GM08714 (cell line): Measurements from ENCODE around the gene EPAS1.

ENCODE experiments used
- H3K4me3 ChIP-seq: fragments of 200-500 bp; sonication (Bioruptor generic); 2 replicates; pipeline ENCODE4 v1.5.1; 2014; ENCODE audit warnings: mild to moderate bottlenecking, low read length, inconsistent platforms
- ZNF274 ChIP-seq: IDR thresholded peaks from 2 replicates; pipeline ENCODE4 v1.6.1; 2012; ENCODE audit warnings: mild to moderate bottlenecking, low read depth, low read length

The EPAS1 gene

DNA sequence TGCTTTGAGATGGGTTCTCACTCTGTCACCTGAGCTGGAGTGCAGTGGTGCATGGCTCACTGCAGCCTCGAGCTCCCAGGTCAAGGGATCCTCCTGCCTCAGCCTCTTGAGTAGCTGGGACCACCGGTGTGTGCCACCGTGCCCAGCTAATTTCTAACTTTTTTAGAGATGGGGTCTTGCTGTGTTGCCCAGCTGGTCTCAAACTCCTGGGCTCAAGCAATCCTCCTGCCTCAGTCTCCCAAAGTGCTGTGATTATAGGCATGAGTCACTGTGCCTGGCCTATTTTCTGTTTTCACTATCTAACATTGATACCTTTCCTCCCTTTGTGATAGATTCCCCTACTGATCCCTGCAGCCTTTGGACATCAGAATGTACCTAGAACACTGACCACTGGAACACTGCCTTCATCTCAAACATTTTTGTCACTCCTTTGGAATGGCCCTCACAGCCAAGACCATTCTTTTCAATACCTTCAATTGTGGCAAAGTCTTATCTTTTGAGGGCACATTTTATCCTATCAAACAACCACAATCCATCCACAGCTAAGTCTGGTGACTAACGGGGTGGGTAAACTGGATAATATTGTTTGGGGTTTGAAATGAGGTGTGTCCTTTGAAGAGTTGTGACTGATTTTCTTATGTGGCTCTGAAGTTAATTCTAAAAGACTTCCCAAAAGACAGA is 43.7 kb downstream of the EPAS1 start:
- no peak for TF ChIP-seq ZNF274
- H3K4me3 ChIP-seq = no peak overlapping the region

DNA sequence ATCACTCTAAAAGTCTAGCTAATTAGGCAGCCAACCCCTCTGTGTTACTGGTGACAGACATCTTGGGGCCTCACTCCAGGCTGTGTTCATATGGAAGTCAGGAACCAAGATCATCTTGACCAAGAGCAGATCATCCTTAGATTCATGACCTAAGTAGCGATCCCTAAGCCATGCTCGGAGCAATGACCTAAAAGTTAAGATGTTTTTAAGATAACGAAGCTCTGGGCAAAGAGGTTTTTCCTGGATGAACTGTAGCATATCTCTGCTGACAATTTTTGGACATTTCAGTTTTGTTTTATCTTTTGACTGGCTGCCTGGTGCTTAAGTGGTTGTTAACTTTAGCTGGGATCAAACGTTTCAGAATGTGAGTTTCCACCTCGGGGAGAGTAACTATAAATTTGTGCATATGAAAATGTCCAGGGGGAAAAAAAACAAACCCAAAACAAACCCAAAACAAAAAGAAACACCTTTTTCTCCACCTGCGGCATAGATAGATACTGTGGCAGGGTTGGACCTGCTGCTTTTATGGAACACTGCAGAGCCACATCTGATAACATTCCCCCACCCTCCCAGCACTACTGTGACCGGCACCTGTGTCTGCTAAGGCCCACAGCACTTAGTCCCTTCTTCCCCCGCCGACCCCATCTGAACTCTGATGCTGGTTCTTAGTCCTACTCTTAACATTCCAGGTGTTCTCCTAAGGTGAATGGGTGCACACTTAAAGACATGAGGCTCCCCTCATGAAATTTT is 45.5 kb downstream of the EPAS1 start:
- TF ChIP-seq ZNF274 = no peak
- no peak overlapping the region for H3K4me3 ChIP-seq

DNA sequence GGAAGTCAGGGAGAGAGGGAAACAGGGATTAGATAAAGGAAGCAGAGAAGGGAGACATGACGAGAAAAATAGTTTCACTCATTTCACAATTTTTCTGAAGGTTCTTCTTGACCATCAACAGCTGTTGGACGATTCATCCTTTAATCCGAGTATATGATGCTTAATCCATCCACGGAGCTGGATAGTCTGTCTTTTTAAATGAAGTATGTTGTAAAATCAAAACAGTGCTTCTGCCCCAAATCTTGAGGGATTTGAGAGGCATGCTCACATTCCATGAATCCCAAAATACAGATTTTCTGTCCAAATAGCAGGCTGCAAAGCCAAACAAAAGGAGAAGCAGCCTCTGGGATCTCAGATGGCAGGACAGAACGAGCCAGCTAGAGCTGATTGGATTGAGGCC is 47.5 kb downstream of the EPAS1 start:
- no peak overlapping the region for H3K4me3 ChIP-seq
- TF ChIP-seq ZNF274 = no peak

DNA sequence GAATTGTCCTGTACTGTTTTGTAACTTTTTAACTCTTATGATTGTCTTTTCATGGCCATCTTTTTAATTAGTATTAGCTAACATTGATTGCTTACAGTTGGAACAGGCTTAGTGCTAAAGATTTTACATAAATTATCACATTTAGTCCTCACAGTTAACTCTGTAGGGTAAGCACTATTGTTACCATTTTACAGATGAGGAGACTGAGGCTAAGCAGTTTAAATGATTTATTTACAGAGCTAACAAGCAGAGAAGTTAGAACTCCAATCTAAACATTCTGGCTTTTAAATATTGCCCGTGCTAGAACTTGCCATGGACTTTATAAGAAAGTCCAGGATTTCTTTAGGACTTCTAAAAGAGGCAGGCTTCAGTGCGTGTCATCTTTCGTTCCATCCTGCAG is 48.6 kb downstream of the EPAS1 start:
- no peak for TF ChIP-seq ZNF274
- no peak overlapping the region for H3K4me3 ChIP-seq

DNA sequence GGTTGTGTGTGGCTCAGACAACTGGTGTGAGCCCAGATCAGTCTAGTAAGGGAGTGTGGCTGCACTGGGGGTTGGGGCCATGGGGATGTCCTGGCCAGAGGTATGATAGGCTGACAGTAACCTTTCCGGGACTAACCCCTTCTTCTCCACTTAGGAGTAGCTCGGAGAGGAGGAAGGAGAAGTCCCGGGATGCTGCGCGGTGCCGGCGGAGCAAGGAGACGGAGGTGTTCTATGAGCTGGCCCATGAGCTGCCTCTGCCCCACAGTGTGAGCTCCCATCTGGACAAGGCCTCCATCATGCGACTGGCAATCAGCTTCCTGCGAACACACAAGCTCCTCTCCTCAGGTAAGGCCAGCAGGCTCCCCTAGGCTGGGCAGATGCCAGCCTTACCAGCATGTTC is 49.5 kb downstream of the EPAS1 start:
- no peak overlapping the region for H3K4me3 ChIP-seq
- no peak for TF ChIP-seq ZNF274

DNA sequence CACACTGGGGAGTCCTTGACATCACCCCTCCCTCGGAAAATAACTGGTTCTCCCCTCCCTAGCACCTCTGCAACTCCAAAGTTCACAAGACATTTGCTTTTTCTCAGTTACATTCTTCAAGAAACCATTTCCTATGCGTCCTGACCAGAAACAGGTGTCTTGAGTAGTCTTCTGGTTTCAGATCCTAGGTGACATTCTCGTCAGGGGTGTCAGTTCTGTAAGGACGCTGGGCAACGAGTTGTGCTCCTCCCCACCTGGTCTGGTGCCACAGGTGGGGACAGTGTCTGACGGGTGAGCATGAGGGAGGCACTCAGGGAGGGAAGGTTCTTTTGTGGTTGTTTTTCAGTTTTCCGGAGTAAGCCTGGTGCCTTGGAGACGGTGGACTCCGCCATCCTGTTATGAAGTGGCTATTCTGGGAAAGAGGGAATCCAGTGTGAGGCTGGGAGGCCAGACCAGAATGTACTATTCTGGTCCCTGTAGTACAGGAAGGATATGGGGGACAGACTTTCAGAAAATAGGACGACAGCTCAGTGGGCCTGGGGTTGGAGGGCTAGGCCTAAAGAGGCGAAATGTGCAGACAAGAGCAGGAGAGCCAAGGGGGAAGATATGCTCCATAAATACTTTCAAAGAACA is 50.6 kb downstream of the EPAS1 start:
- no peak for TF ChIP-seq ZNF274
- H3K4me3 ChIP-seq = no peak overlapping the region

DNA sequence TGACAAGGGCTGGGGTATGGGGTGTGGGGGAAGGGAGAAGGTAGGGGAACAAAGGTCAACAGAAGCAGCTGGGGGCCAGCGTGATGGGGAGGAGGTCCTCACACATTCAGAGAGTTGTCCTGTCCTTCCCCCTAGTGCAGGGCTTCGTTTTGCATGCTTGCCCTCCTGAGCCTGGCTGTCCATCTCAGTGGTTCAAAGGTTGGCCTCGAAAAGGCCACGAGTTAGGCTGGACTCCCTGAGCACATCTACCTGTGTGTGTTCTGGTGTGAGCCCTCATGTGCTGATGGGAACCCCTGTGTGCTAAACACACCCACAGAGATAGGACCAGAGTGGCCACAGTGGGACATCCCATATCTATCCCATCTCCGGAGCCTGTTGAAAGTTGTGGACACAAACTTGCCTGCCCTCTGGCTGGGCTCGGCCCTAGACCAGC is 51.9 kb downstream of the EPAS1 start:
- H3K4me3 ChIP-seq = no peak overlapping the region
- no peak for TF ChIP-seq ZNF274

DNA sequence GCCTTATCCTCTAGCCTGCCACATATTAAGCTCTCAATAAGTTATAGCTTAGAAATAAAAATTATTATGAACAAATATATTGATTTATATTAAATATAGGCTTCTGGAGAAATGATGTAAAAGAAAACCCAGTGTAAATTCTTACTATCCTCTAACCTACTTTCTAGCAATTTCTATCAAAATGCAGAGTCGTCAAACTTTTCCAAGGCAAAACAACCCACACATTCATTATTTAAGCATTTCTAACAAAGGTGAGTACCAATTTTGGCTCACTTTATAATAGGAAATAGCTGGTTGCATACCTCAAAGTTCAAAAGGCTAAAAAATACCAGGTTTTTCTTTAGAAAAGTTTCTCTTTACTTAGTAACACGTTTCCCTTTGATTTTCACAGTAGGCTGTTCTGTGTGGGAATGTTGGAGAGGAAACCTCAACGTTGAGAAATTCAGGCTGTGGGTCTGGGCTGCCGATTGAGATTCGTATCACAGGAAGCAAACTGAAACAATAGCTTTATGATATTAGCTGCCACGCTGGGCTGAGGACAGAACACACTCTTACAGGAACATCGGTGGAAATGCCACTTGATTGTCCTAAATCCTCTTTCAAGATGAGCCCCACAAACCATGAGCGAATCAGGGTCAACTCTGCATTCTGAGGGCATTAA is 53.0 kb downstream of the EPAS1 start:
- no peak for TF ChIP-seq ZNF274
- no peak overlapping the region for H3K4me3 ChIP-seq

DNA sequence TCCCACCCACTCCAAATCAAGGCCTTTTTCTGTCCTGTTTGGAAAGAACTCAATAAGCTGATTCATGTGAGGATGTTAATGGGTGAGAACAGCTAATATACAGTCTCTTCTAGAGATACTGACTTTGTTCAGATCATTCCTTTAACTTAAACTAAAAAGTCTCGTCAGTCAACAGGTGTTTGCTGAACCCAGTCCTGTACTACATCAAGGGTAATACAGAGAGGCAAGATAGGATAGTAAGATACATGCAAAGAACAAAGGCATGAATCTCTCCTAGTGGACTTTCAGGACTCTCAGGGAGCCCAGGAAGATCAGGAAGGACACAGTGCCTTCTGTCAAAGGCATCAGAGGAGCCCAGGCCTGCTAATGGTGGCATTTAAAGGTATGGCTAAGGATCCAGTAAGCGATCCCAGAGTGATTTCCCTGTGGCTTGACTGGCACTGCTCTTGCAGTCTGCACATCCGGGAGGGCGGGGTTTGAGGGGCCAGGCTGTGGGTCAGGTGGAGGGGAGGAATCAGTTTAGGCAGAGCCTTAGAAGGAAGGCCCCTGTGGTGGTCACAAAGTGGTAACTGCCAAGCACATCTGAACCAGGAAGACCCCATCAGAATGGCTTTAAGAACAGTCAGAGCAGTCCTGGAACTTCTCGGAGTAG is 54.0 kb downstream of the EPAS1 start:
- no peak overlapping the region for H3K4me3 ChIP-seq
- TF ChIP-seq ZNF274 = no peak

DNA sequence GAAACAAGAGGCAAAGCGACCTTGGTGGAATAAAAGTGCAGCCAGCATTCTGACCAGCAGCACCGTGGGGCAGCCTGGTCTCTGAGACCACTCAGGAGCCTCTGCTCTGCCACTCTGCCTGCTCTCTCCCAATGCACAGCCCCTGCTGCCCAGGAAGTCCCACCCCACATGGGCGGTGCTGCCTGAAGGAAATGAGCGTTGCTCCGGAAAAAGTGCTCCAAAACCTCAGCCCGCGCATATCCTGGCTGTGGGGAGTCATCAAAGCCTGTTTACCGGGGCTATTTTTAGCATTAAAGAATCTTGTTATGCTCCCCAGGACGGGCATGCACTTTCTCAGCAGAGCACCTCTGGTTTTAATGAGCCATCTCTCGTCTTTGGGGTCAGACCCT is 54.5 kb downstream of the EPAS1 start:
- no peak overlapping the region; the same call in 1 of the 2 replicates for H3K4me3 ChIP-seq
- TF ChIP-seq ZNF274 = no peak

DNA sequence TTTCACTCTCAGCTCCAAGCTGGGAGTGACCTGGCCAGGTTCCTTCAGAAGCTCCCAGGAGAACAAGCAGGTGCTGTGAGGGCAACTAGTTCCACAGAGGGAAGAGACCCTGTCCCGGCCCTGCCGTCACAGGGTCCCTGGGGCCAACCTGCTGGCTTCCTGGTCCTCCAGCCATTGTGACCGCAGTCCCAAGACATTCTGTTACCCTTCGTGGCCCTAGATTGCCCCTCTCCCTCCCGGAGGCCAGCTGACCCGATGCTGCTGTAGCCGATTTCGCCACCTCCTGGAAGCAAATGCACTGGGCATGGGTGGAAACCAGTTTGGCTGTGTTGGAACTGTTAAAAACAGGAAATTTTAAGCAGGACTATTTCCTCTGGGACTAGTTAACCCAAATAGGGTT is 55.4 kb downstream of the EPAS1 start:
- no peak for TF ChIP-seq ZNF274
- no peak overlapping the region for H3K4me3 ChIP-seq

DNA sequence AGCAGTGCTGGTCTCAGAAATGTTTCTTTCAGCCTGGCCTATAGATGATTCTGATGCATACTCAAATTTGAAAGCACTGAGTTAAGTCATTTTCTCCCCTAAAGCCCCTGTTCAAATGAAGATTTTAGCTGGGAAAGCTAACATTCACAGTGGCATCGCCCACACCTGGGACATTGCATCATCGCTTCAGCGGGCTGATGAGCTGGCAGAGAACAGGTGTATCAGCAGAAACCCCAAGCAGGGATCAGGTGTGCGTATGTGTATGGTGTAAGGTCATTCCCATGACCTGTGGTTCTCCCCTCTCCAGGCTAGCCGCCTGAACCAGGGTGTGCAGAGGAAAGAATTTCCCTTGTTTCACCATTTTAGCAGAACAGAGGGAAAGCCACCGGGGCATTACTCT is 56.3 kb downstream of the EPAS1 start:
- H3K4me3 ChIP-seq = no peak overlapping the region
- no peak for TF ChIP-seq ZNF274

DNA sequence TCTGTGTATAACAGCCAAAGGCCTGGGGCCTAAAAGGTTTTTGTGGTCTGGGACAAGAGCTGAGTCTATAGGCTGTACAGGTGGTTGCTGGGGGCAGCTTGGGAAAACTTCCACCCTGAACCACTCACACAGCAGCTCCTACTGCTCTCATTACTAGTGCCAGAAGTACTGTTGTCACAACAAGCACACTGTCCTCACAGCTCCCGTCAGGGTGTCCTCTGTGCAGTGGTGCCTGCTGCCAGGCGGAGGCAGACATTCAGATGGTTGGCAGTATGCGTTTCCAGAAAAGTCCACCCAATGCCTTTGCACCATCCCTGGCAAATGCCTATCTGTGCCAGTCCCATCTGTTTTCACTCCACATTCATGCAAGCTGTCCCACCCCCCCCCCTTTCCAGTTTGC is 58.5 kb downstream of the EPAS1 start:
- no peak overlapping the region for H3K4me3 ChIP-seq
- no peak for TF ChIP-seq ZNF274

DNA sequence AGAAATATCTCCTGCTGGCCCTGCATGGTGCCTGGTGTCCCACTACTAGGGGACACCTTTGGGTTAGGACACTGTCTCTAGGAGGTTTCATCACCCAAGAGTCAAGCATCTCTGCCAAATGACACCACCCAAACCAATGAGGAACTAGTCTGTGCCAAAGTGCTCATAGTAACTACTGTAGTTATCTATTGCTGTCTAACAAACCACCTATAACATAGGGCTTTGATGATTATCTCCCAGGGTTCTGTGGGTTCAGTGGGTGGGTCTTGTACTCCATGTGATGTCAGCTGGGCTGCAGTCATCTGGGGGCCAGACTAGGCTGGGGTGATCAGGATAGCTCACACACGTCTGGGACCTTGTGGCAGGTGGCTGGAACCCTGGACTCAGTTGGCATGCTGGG is 59.8 kb downstream of the EPAS1 start:
- H3K4me3 ChIP-seq = no peak overlapping the region
- TF ChIP-seq ZNF274 = no peak
